Measurements from ENCODE around the gene MAP3K20.

- TF ChIP-seq CTCF (conservative IDR thresholded peaks at IDR 0.05; ENCODE audit: low read depth, low read length) = no peak
- TF ChIP-seq RCOR1 (IDR thresholded peaks at IDR 0.05; ENCODE audit: insufficient replicate concordance, low read length) = no peak
- TF ChIP-seq POLR2A (IDR thresholded peaks at IDR 0.05; ENCODE audit: low read depth, low read length) = no peak
- TF ChIP-seq RAD21 (IDR thresholded peaks at IDR 0.05; ENCODE audit: low read length) = no peak
- no peak for TF ChIP-seq NFE2L2 (IDR thresholded peaks at IDR 0.05; ENCODE audit: low read depth, low read length)
- no peak for TF ChIP-seq USF2 (IDR thresholded peaks at IDR 0.05; ENCODE audit: low read depth, low read length)
- TF ChIP-seq CEBPB (IDR thresholded peaks at IDR 0.05; ENCODE audit: low read depth, low read length) = no peak
- no peak for TF ChIP-seq MXI1 (IDR thresholded peaks at IDR 0.05; ENCODE audit: borderline replicate concordance, low read depth, low read length)
- TF ChIP-seq SMC3 (IDR thresholded peaks at IDR 0.05; ENCODE audit: low read depth, low read length) = no peak
- TF ChIP-seq FOS (IDR thresholded peaks at IDR 0.05; ENCODE audit: low read depth, low read length) = no peak
- no peak for TF ChIP-seq MAFK (IDR thresholded peaks at IDR 0.05; ENCODE audit: low read depth, low read length)
- TF ChIP-seq MAZ (IDR thresholded peaks at IDR 0.05; ENCODE audit: borderline replicate concordance, low read depth, low read length) = no peak
These were observed 231.6 kb downstream of the MAP3K20 start for GRCh38 chr2:173307293-173307692.
